Measurements from ENCODE around the gene SEC61A2. TPM values are rescaled to one million over a fixed set of nuclear protein-coding genes. Genes with fewer than 3 reads are reported as not detected.

The SEC61A2 gene
- total and polyA plus RNA-seq, 10 of the 15 experiments (the other 5 are each of a cell fraction or from before 2014, with no cell fraction given), result 3.0 to 36.2 (median 8.6) TPM

GRCh38 chr10:12130237-12130872 is 878 bp downstream of the SEC61A2 start:
- RAD21 ChIA-PET (ENCODE audit: unreplicated experiment), result interaction anchor here (1.0 to 2.0 kb wide), 5 partner anchors 9 to 772 kb away, joined by 3 to 11 read pairs (median 4); partner anchors contain the start of gene UPF2
- TF ChIP-seq CBX3 (IDR thresholded peaks at IDR 0.05; ENCODE audit: borderline replicate concordance, low read depth) (no peak), FOXM1 (IDR thresholded peaks at IDR 0.05; ENCODE audit: low read depth, low read length) (peak; percentile 58; the same call in 1 of the 2 replicates), ZSCAN29 (IDR thresholded peaks at IDR 0.05) (no peak), MYB (IDR thresholded peaks at IDR 0.05; ENCODE audit: borderline replicate concordance, low read depth, low read length) (no peak), GABPA (IDR thresholded peaks at IDR 0.05; ENCODE audit: low read depth) (no peak), MLLT1 (IDR thresholded peaks at IDR 0.05) (no peak), RAD21 (IDR thresholded peaks at IDR 0.05; ENCODE audit: insufficient read depth, low read depth, low read length) (peak; percentile 61), CHD1 (IDR thresholded peaks at IDR 0.05; ENCODE audit: low read depth, low read length) (no peak), MXI1 (IDR thresholded peaks at IDR 0.05; ENCODE audit: low read depth, low read length) (peak; percentile 69), POU2F2 (IDR thresholded peaks at IDR 0.05; ENCODE audit: borderline replicate concordance, low read depth, low read length) (no peak), PML (IDR thresholded peaks at IDR 0.05; ENCODE audit: low read length) (0 out of 2 replicates have a peak, but pooled peaks have one; percentile 43), NRF1 (conservative IDR thresholded peaks at IDR 0.05; ENCODE audit: low read depth, low read length) (no peak), RAD51 (IDR thresholded peaks at IDR 0.05) (no peak), BMI1 (IDR thresholded peaks at IDR 0.05; ENCODE audit: borderline replicate concordance) (no peak), EGR1 (IDR thresholded peaks at IDR 0.05; ENCODE audit: borderline replicate concordance in 1 of 2, low read depth in 2 of 2, low read length in 2 of 2) (no peak), IKZF2 (IDR thresholded peaks at IDR 0.05) (no peak), NFIC (IDR thresholded peaks at IDR 0.05; ENCODE audit: low read depth, low read length) (no peak), CHD2 (IDR thresholded peaks at IDR 0.05; ENCODE audit: borderline replicate concordance, low read depth, low read length) (no peak), SMC3 (IDR thresholded peaks at IDR 0.05; ENCODE audit: borderline replicate concordance, low read length) (peak; percentile 23), MEF2B (IDR thresholded peaks at IDR 0.05; ENCODE audit: partially characterized antibody, poor library complexity, severe bottlenecking) (no peak), CREM (IDR thresholded peaks at IDR 0.05; ENCODE audit: low read depth) (0 out of 2 replicates have a peak, but pooled peaks have one; percentile 32), CTCF (IDR thresholded peaks at IDR 0.05 in 2 of 3, conservative IDR thresholded peaks at IDR 0.05 in 1 of 3; ENCODE audit: control insufficient read depth in 2 of 3, extremely low read depth in 1 of 3, insufficient read depth in 1 of 3, low read depth in 3 of 3, low read length in 3 of 3) (peak; percentile 48 to 75 (median 58))

More at GRCh38 chr10:12130237-12130872, 878 bp downstream of the SEC61A2 start:
- Histone ChIP-seq H3K36me3 (ENCODE audit: control insufficient read depth in 2 of 2, insufficient read depth in 2 of 2, low read length in 1 of 2) (no peaks in the 10 kb centered on the region), H3K4me2 (ENCODE audit: control insufficient read depth, insufficient read depth) (peak overlapping the region; percentile 93), H3K4me1 (ENCODE audit: control insufficient read depth, insufficient read depth, low read length) (no peaks in the 10 kb centered on the region), H3K9me3 (replicated peaks; ENCODE audit: control insufficient read depth, insufficient read depth, low read length) (no peaks in the 10 kb centered on the region), H3K79me2 (ENCODE audit: control insufficient read depth, insufficient read depth, low read length) (peaks cover 25% of the 10 kb centered on the region), H4K20me1 (ENCODE audit: control insufficient read depth, insufficient read depth) (no peaks in the 10 kb centered on the region), H3K27ac (ENCODE audit: control insufficient read depth, insufficient read depth) (peak overlapping the region; percentile 68), H2AFZ (ENCODE audit: control insufficient read depth, low read depth, low read length) (peak overlapping the region; percentile 80), H3K4me3 (peak overlapping the region; percentile 87), H3K9ac (ENCODE audit: control insufficient read depth, insufficient read depth, low read length) (peak overlapping the region; percentile 74), H3K27me3 (replicated peaks in 1 of 2; ENCODE audit: control insufficient read depth in 2 of 2, insufficient read depth in 2 of 2, low read length in 1 of 2) (no peaks in the 10 kb centered on the region)
- peak; percentile 80 for ATAC-seq
- DNase-seq (ENCODE audit: low read depth, low spot score), result peak; percentile 40
- CTCF ChIA-PET, result interaction anchor here (1.0 to 2.6 kb wide), 7 partner anchors 50 to 144 kb away, joined by 3 to 10 read pairs (median 4); partner anchors contain the start of gene UPF2
- intact Hi-C loops (cut with micrococcal nuclease; ENCODE audit: unreplicated experiment), result loop anchor here (5.0 kb wide), 1 partner anchor 67 kb away; the partner anchor contains the start of genes CDC123 and NUDT5
- POLR2A ChIA-PET, result interaction anchor here (0.6 to 1.1 kb wide), 5 partner anchors 10 to 139 kb away, joined by 3 to 6 read pairs (median 4); no protein-coding TSS in a partner anchor
- in situ Hi-C loops (cut with MboI), result no loop called here
- WGBS (ENCODE audit: insufficient coverage, insufficient replicate concordance, low lambda C conversion rate, missing lambda C conversion rate), result 28% methylated on average over 11 of the region's 11 CpGs
- SMC1A ChIA-PET (ENCODE audit: uncharacterized antibody, unreplicated experiment), result interaction anchor here (0.7 to 2.0 kb wide), 7 partner anchors 9 to 136 kb away, joined by 3 to 10 read pairs (median 4); partner anchors contain the start of genes CDC123 and NUDT5
- TSS peak; percentile 76 for BruUV-seq (replicated peaks)
- peak; percentile 69 for FAIRE-seq
